Ovary (tissue), 3 donors: ENCODE results near the gene FXYD1.

ENCODE experiments used
- CTCF ChIP-seq, 3 donors: fragments of 450-650 bp in 2 of 3; fragments of 200-600 bp in 1 of 3; IDR thresholded peaks; one replicate each; pipeline versions ENCODE4 v1.5.1 to v1.8.0; 2016 to 2022; ENCODE audit warnings: antibody characterized with exemption in 3 of 3, mild to moderate bottlenecking in 1 of 3
- EP300 ChIP-seq: sonication (generic); formaldehyde crosslinking; IDR thresholded peaks from one replicate; pipeline ENCODE4 v1.6.1; 2017; ENCODE audit warnings: antibody characterized with exemption
- POLR2A ChIP-seq: fragments of 450-650 bp; IDR thresholded peaks from one replicate; pipeline ENCODE4 v1.6.1; 2017; ENCODE audit warnings: antibody characterized with exemption, mild to moderate bottlenecking, moderate library complexity
- donor health status: DM: no; HTN: no; CAD: no.

GRCh38 chr19:35165200-35166058 lies 26.8 kb downstream of the FXYD1 start:
- TF ChIP-seq POLR2A = no peak
- TF ChIP-seq CTCF (IDR thresholded peaks at IDR 0.05) = no peak
- no peak for TF ChIP-seq EP300
